HK-2 (cell line): ENCODE results near the gene PISD.
A peak's percentile ranks its signal among the peaks of the same experiment; 100 is the strongest.
"Not testable (repeated sequence)": the region's sequence is repeated elsewhere in the genome, so short reads cannot be mapped to it uniquely, and the experiment has no call there.

Source experiments
- DNase-seq: peaks from one replicate; pipeline ENCODE4 v3.0.0-alpha.2; 2018; ENCODE audit not compliant: unreplicated experiment

PISD gene

DNA sequence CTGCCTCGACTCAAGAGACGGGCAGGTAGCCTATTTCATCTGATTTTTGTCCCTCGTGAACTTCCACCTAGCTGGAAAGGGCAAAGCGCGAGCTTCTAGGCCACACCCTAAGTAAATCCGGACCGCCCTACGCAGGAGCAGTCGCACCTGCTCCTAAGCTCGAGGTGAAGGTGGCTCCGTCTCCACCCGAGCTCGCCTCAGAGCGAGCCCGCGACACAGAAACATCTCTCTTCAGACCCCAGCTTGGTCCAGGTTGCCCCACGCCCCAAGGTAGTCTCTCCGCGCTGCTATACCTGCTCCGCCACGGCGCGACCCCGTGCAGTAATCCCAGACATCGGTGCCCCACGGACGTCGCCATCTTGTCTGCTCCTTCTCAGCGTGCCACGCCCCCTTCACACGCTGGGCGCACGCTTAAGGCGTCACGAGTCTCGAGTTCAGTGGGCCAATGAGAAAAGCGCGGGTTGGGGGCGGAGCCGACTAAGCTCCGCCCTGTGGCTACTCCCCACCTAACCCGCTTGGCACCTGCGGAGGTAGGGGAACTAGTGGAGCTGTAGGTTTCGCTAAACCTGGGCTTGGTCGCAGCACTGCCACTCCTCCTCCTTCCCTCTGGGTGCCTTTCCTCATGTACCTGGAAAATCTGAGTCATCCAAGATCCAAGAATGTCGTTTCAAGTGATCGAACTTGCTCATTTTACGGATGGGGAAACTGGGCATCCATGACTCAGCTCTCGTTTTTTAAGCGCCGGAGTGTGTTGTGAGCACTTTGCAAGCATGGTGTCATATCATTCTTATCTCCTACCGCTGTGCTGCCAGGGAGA, at the start of gene PISD:
TSS of gene PISD (minus strand) at position 365 of the 817 bp plus-strand sequence. CDS start at position 358, 7 bp downstream.
- DNase-seq: peak; percentile 95

DNA sequence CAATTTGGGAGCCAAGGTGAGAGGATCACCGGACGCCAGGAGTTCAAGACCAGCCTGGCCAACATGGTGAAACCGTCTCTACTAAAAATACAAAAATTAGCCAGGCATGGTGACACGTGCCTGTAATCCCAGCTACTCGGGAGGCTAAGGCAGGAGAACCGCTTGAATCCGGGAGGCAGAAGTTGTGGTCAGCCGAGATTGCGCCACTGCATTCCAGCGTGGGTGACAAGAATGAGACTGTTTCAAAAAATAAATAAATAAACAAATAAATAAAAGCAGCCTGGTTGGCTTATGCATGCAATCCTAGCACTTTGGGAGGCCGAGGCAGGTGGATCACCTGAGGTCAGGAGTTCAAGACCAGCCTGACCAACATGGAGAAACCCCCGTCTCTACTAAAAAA, 49.2 kb upstream of the PISD start:
- DNase-seq: not testable (repeated sequence)

DNA sequence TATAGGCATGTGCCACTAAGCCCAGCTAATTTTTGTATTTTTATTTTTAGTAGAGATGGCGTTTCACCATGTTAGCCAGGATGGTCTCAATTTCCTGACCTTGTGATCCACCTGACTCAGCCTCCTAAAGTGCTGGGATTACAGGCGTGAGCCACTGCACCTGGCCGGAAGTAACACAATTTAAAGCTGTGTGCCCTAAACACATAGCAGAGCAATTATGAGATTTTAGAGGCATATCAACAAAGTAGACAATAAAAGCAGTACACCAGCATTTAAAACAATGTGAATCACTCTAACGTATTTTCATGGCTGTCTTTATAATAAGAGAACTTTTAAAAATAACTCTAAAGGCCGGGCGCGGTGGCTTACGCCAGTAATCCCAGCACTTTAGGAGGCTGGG, 45.5 kb upstream of the PISD start:
- DNase-seq: no peak

DNA sequence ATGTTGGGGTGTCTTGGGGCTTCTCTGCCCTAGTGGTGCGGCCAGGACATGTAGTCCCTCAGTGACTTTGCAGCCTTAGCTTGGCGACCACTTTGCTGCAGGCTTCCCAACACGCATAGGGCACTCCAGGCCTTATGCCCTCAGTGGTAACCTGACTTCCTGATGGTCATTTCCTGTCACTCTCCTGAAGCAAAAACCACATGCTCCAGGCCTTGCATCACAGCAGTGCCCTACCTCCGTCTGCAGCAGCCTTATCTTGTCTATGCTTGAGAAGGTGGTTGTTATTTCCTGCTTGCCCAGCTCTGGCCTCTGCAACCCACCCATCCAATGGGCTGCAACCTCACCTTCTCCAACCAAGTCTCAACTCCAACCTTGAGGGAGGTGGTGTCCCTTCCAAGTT, 33.4 kb upstream of the PISD start:
- no peak for DNase-seq

DNA sequence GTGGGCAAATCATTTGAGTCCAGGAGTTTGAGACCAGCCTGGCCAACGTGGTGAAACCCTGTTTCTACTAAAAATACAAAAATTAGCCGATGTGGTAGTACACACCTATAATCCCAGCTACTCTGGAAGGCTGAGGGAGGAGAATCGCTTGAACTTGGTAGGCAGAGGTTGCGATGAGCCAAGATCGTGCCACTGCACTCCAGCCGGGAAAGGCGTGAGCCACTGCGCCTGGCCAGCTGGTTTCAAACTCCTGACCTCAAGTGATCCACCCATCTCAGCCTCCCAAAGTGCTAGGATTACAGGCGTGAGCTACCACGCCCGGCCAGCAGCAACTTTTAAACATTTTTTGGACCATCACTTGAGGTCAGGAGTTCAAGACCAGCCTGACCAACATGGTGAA, 32.0 kb upstream of the PISD start:
- not testable (repeated sequence) for DNase-seq

DNA sequence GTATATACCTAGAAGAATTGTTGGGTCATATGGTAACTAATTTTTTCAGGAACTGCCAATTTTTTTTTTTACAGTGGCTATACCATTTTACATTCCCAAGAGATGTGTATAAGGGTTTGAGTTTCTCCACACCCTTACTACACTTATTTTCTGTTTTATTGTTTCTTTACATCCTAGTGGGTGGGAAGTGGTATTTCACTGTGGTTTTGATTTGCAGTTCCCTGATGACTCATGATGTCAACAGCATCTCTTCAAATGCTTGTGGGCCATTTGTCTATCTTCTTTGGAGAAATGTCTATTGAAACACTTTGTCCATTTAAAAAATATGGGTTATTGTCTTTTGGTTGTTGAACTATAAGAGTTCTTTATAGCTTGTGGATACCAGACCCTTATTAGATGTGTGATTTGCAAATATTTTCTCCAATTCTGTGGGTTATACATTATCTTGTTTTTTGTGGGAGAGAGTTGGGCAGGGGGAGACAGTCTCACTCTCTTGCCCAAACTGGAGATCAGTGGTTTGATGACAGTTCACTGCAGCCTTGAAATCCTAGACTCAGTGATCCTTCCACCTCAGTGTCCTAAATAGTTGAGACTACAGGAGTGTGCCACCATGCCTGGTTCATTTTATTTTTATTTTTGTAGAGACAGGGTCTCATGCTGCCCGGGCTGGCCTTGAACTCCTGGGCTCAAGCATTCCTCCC, 30.3 kb upstream of the PISD start:
- DNase-seq: no peak

DNA sequence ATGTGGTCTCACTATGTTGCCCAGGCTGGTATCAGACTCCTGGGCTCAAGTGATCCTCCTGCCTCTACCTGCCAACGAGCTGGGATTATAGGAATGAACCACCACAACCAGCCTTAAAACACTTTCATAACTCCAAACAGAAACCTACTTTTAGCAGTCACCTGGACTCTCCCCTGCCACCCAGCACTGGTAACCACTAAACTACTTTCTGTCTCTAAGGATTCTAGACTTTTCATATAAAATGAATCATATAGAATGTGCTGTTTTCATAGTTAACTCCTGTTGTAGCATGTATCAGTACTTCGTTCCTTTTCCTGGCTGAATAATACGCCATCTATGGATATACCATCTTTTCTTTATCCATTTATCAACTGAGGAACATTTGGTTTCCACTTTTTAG, 29.4 kb upstream of the PISD start:
- DNase-seq: no peak

DNA sequence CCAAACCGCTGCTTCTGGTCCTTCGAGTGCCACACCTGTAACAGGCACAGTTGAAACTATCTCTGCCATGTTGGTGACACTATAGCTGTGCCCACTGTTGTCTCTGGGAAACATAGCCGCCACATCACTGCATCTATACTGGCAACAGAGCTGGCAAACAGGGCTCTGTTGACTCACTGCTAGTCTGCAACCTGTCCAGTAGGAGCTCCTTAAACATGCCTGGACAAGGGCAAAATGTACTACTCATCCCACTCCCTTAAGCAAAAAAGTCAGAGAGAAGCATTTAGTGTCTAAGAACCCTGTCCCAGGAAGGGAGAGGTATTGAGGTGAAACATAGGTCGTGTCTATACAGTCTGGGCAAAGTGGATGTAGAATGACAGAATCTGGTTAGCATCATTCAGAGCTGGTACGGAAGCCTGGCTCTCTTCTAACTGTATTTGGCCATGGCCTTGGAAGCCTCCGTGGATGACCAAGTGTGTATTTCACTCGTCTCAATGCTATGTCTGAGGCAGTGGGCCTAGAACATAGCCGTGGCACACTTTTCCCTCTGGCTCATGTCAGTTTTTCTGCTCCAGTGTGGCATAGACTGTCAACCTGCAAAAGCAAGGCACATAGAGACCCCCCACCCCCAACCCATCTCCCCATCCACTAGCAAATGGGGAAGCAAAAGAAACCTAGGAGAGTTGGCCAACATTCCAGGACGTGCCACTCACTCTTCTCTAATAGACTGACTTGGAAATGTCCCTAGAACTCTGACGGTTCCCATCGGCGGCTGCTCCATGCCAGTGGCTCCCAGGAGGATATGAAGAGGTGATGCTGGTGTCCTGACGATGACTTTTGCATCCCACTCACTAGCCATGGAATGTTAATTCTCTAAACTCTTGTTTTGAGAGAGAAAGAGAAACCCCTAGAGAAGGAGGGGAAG, 21.4 kb upstream of the PISD start:
- no peak for DNase-seq

DNA sequence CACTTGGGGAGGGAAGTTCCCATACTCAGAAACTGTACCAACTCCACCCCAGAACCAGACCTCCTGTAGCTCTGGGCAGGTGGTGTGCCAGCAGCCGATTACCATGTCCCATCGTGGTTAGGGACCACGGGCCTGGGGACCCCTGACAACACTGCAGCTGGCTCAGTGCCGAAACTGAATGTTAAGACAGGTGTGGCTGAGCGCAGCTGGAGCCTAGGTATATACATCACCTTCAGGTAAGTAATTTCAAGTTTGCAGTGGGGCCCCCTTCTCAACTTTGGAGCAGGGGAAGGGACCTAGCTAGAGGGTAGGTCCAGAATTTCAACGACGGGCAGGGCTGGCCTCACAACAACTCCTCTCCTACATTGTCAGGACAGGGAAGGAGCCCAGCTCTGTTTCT, 20.7 kb upstream of the PISD start:
- no peak for DNase-seq

DNA sequence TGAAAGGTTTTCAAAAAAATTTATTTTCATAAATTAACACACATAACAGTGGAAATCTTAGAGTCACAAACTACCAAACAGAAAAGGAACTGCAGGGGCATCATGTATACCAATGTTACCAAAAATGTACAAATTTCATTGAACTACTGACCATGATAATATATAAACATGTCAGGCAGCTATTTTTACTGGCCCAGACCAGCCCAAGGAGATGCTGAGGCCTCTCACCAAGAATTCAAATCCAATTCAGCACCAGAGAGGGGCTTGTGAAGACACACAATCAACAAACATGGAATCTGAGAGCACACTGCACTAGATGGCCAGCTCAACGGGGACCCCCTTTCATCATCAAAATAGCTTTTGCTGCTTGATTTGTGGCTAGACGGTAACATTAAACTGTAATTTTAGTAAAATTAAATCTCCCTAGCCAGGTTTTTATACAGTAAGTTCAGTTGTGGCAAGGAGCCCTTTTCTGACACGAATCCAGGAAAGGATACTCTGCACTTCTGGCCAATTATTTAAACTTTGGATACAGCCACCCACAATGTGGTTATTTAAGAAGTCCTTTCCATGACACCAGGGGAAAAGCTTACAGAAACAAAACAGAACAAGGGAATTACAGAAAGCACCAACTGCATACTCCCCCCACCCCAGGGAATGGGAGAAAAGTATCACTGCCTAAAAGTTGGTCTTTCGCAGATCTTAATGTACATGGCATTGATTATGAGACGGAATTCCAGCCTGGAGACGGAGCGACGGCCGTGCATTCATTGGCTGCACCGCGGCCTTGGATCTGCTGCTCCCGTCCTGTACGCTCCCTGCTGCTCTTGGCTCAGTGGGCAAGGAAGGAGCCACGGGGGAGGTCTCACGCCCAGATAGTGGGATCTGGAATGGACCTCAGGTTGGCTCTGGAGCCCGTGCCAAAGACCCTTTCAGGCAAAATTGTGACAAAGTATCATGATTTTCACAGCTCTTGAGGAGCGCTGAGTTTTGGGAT, 19.6 kb upstream of the PISD start:
- no peak for DNase-seq

DNA sequence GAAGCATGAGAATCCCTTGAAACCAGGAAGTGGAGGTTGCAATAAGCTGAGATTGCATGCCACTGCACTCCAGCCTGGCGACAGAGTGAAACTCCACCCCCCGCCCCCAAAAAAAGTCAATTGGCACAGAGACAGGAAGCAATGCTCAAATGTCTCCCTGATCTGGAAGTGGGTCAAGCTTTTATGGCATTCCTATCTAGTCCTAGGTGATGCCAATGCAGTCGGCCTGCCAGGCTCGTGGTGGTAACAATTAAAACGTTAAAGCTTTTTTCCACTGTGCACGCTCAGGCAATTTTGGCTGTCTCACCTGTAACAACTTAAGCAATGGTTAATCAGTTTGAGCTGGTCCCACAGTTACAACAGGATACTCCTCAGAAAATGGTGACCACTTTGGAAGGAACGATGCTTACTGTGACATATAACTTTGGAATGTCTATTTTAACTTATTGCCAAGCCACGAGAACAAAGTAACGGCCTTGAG, 18.9 kb upstream of the PISD start:
- peak; percentile 18 for DNase-seq

DNA sequence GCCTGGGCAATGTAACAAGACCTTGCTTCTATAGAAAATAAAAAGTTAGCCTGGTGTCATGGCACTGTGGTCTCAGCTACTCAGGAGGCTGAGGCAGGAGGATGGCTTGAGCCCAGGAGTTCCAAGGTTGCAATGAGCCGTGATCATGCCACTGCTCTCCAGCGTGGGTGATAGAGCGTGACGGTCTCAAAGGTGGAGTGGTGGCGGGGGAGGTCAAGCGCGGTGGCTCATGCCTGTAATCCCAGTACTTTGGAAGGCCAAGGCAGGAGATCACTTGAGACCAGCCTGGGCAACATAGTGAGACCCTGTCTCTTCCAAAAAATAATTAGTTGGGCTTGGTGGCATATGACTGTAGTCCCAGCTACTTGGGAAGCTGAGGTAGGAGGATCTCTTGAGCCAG, 16.7 kb upstream of the PISD start:
- DNase-seq: no peak

DNA sequence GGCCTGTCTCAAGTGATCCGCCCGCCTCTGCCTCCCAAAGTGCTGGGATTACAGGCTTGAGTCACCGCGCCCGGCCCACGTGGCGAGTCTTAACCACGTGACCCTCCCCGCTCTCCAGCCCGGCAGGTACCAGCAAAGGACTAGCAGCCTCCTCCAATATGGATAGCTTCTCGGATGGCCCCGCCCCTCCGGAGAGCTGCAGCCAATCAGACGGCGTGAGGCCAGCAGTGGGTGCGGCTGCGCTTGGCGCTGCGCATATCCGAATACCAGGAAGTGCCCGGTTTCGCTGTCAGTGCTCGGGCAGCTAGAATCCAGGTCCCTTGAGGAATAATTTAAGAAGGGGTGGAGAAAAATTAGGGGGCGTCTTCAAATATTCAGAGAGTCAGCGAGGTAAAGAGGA, 14.7 kb upstream of the PISD start:
- no peak for DNase-seq

DNA sequence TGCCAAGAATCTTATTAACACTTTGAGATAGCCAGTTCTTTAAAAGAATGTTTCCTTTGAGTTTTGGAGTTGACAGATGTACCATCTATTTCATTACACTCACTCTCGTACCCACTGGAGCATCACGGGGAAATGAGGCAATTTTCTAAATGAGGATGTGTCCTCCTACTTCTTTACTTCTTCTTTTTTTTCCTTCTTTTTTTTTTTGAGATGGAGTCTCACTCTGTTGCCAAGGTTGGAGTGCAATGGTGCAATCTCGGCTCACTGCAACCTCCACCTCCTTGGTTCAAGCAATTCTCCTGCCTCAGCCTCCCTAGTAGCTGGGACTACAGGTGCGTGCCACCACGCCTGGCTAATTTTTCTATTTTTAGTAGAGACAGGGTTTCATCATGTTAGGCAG, 12.2 kb upstream of the PISD start:
- DNase-seq: not testable (repeated sequence)

DNA sequence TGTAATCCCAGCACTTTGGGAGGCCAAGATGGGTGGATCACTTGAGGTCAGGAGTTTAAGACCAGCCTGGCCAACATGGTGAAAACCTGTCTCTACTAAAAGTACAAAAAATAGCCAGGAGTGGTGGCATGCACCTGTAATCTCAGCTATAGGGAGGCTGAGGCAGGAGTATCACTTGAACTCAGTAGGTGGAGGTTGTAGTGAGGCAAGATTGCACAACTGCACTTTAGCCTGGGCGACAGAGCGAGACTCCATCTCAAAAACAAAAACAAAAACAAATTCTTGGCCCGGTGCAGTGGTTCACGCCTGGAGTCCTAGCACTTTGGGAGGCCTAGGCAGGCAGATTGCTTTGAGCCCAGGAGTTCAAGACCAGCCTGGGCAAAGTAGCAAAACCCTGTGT, 6.8 kb upstream of the PISD start:
- not testable (repeated sequence) for DNase-seq

DNA sequence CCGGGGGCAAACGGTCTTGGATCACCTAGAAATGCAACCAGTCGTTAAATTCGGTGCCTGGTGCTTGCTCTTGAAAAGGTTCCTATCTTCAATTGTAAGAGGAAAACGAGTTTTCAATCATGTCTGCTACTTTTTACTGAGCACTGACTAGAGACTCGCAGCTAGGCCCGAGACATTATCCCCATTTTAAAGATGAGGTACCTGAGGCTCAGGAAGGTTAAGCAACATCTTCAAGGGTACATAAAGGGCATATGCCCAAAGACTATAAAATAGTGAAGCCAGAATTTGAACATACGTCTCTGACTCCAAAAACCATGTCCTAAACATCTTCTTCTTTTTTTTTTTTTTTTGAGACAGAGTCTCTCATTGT, 638 bp upstream of the PISD start:
- DNase-seq: no peak

DNA sequence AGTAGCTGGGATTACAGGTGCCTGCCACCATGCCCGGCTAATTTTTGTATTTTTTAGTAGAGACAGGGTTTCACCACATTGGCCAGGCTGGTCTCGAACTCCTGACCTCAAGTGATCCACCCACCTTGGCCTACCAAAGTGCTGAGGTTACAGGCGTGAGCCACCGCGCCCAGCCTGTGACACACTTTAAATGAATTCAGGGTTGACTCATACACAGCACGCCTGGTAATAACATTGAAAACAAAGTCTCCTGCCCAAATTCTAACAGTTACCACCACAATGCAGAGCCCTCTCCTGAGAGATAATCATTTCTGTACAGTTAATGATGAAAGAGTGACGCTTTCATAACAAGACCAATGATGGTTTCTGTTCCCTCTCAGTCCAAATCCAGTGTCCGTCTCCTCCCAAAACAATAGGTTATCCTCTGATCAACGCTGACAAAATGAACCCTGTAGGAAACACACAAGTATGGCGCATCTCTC, 1.1 kb downstream of the PISD start:
- peak; percentile 63 for DNase-seq

DNA sequence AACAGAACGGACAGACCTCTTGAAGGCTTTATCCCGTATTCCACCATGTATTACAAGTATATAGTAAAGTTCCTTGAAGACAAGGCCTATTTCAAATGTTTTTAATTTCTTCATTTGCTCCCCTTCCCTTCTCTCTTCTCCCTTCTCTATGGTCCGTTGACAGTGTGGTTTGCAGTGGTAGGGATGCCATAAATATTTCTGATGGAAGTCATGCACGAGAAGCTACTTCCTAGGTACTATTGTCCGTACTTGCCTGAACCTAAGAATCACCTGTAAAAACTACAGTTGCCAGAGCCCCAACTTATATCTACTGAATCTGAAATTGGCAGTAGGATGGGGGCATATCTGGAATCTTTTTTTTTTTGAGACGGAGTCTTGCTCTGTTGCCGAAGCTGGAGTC, 2.8 kb downstream of the PISD start:
- no peak for DNase-seq

DNA sequence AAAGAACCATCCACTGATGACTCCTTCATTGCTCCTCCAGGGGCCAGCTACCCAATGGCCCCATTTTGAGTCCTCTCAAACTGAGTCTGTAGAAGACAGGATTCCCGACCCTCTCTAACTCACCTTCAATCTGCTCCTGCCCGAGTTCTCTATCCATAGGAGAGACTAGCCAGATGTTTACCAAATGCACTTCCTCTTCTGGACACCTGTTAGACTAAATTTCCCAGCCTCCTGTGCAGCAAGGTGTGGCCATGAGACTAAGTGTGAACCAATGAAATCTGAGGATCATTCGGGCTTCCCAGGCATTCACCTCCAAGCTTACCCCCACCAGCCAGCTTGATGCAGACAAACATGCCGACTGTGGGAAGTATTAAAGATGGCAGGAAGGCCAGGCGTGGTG, 7.6 kb downstream of the PISD start:
- DNase-seq: no peak

DNA sequence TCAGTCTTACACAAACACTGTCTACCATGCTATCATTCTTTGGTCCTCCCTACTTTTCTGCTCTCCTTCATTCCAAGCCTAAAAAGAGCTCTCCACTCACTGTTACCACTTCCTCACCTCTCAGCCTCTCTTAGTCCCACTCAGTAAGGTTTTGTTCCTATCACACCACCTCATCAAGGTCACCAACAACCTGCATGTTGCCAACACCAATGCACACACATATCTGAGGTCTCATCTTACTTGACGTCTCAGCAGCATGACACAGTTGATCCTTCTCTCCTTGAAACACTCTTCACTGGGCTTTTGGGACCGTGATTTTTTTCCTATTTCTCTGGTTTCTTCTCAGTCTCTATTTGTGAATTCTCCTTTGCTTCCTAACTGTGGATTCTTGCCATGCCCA, 8.1 kb downstream of the PISD start:
- no peak for DNase-seq
